H1 (cell line): ENCODE results near the gene ANKRD53. TPM values are rescaled to one million over a fixed set of nuclear protein-coding genes. Genes with fewer than 3 reads are reported as not detected.

Experiments used
- CTCF ChIA-PET: fragments of 300-600 bp; sonication (Branson Sonifier 250); formaldehyde crosslinking; loops from one replicate; lab custom pipeline; 2021; ENCODE audit not compliant: partially characterized antibody; lab: Charles Lee
- POLR2A ChIA-PET: fragments of 300-600 bp; sonication (Branson Sonifier 250); formaldehyde crosslinking; loops from one replicate; lab custom pipeline; 2021; ENCODE audit warnings: inconsistent platforms; ENCODE audit not compliant: partially characterized antibody; lab: Charles Lee
- DNase-seq, 2 experiments: peaks; one replicate each; pipeline versions ENCODE4 v3.0.0 to v3.0.0-alpha.2; 2010 to 2022; ENCODE audit warnings: low spot score in 2 of 2, low read depth in 1 of 2, mixed read lengths in 1 of 2
- FAIRE-seq: peaks from 2 replicates; lab custom pipeline; 2011; peaks lifted over from hg19 to GRCh38; lab: Jason Lieb, UNC
- H2AFZ ChIP-seq: 2 replicates; pipeline ENCODE4 v1.8.1; 2012; ENCODE audit warnings: low read length, inconsistent platforms
- H2AK5ac ChIP-seq: 2 replicates; pipeline ENCODE4 v1.6.1; 2013; ENCODE audit warnings: low read depth, low read length
- H2BK120ac ChIP-seq: replicated peaks from 2 replicates; pipeline ENCODE3; 2013; ENCODE audit warnings: low read depth, low read length, inconsistent platforms
- H2BK12ac ChIP-seq: 2 replicates; pipeline ENCODE4 v1.6.1; 2013; ENCODE audit warnings: low read depth, low read length
- H2BK15ac ChIP-seq: 2 replicates; pipeline ENCODE4 v1.6.1; 2013; ENCODE audit warnings: low read length
- H2BK20ac ChIP-seq: 2 replicates; pipeline ENCODE4 v1.6.1; 2013; ENCODE audit warnings: low read length
- H2BK5ac ChIP-seq: 2 replicates; pipeline ENCODE4 v1.6.1; 2013; ENCODE audit warnings: low read depth, low read length
- H3K14ac ChIP-seq: 2 replicates; pipeline ENCODE4 v1.6.1; 2013; ENCODE audit warnings: inconsistent platforms; ENCODE audit not compliant: insufficient read length
- H3K18ac ChIP-seq: 2 replicates; pipeline ENCODE4 v1.6.1; 2013; ENCODE audit warnings: low read length; ENCODE audit errors: extremely low read depth
- H3K23ac ChIP-seq: 2 replicates; pipeline ENCODE4 v1.6.1; 2013; ENCODE audit warnings: inconsistent platforms; ENCODE audit not compliant: insufficient read length
- H3K23me2 ChIP-seq: 2 replicates; pipeline ENCODE4 v1.6.1; 2013; ENCODE audit warnings: low read depth, low read length
- H3K27ac ChIP-seq: 2 replicates; pipeline ENCODE4 v1.6.1; 2011; ENCODE audit warnings: low read depth, low read length, inconsistent platforms
- H3K27me3 ChIP-seq, 4 experiments: replicated peaks in 1 of 4; 1 replicate in 1 of 4; 2 replicates in 3 of 4; pipeline versions ENCODE4 v1.6.1 to v1.8.1; 2011 to 2013; ENCODE audit warnings: low read length in 3 of 4, mild to moderate bottlenecking in 3 of 4, inconsistent platforms in 2 of 4, mixed read lengths in 2 of 4, moderate library complexity in 1 of 4; ENCODE audit not compliant: control insufficient read depth in 3 of 4, insufficient read depth in 3 of 4; ENCODE audit errors: extremely low read depth in 1 of 4
- H3K36me3 ChIP-seq, 4 experiments: 2 replicates each; pipeline versions ENCODE4 v1.6.1 to v1.8.1; 2011 to 2013; ENCODE audit warnings: mild to moderate bottlenecking in 4 of 4, low read length in 3 of 4, moderate library complexity in 2 of 4, control low read depth in 1 of 4, inconsistent platforms in 1 of 4; ENCODE audit not compliant: insufficient read depth in 4 of 4, control insufficient read depth in 2 of 4
- H3K4ac ChIP-seq: replicated peaks from 2 replicates; pipeline ENCODE3; 2013; ENCODE audit warnings: low read length, low read depth, mixed read lengths, inconsistent platforms; ENCODE audit not compliant: insufficient read length
- H3K4me1 ChIP-seq, 4 experiments: replicated peaks in 1 of 4; 1 replicate in 1 of 4; 2 replicates in 3 of 4; pipeline versions ENCODE4 v1.6.1 to v1.8.1; 2011 to 2013; ENCODE audit warnings: low read length in 3 of 4, inconsistent platforms in 2 of 4, mixed read lengths in 1 of 4; ENCODE audit not compliant: insufficient read depth in 4 of 4, control insufficient read depth in 3 of 4
- H3K4me2 ChIP-seq, 2 experiments: 2 replicates each; pipeline versions ENCODE4 v1.6.1 to v1.8.1; 2011 to 2013; ENCODE audit warnings: low read depth in 2 of 2, low read length in 2 of 2, control low read depth in 1 of 2, inconsistent platforms in 1 of 2, mild to moderate bottlenecking in 1 of 2; ENCODE audit not compliant: insufficient read depth in 1 of 2
- H3K4me3 ChIP-seq, 4 experiments: fragments of 200-600, 300-600 bp in 1 of 4; sonication (generic), shearing (Covaris generic), sonication (Bioruptor Twin) in 1 of 4; 2 replicates each; pipeline versions ENCODE4 v1.5.1 to v1.8.1; 2011 to 2016; ENCODE audit warnings: low read length in 4 of 4, low read depth in 3 of 4, control low read depth in 2 of 4, inconsistent platforms in 2 of 4, mild to moderate bottlenecking in 2 of 4, mixed read lengths in 1 of 4, moderate library complexity in 1 of 4; ENCODE audit not compliant: insufficient read depth in 2 of 4; ENCODE audit errors: extremely low read depth in 1 of 4
- H3K56ac ChIP-seq: replicated peaks from 2 replicates; pipeline ENCODE3; 2013; ENCODE audit warnings: low read depth, mild to moderate bottlenecking, mixed read lengths, low read length, inconsistent platforms; ENCODE audit not compliant: insufficient read length
- H3K79me1 ChIP-seq: 2 replicates; pipeline ENCODE4 v1.6.1; 2013; ENCODE audit warnings: low read depth, low read length, control low read depth
- H3K79me2 ChIP-seq, 2 experiments: 2 replicates each; pipeline versions ENCODE4 v1.6.1 to v1.8.1; 2012 to 2013; ENCODE audit warnings: low read length in 2 of 2, mild to moderate bottlenecking in 2 of 2, inconsistent platforms in 1 of 2; ENCODE audit not compliant: insufficient read depth in 2 of 2, control insufficient read depth in 1 of 2
- H3K9ac ChIP-seq, 4 experiments: replicated peaks in 1 of 4; 1 replicate in 1 of 4; 2 replicates in 3 of 4; pipeline versions ENCODE4 v1.6.1 to v1.8.1; 2011 to 2013; ENCODE audit warnings: low read depth in 3 of 4, low read length in 3 of 4, control low read depth in 2 of 4, mild to moderate bottlenecking in 2 of 4, moderate library complexity in 2 of 4, inconsistent platforms in 1 of 4; ENCODE audit errors: extremely low read depth in 1 of 4
- H3K9me3 ChIP-seq, 2 experiments: 2 replicates each; pipeline versions ENCODE4 v1.6.1 to v1.8.1; 2012 to 2013; ENCODE audit warnings: mild to moderate bottlenecking in 2 of 2, moderate library complexity in 2 of 2, control low read depth in 1 of 2, inconsistent platforms in 1 of 2, low read depth in 1 of 2, low read length in 1 of 2, mixed read lengths in 1 of 2; ENCODE audit not compliant: insufficient read depth in 2 of 2
- H4K20me1 ChIP-seq, 2 experiments: replicated peaks in 1 of 2; 2 replicates each; pipeline versions ENCODE3 to v1.8.1; 2011 to 2013; ENCODE audit warnings: inconsistent platforms in 2 of 2, low read length in 2 of 2, mild to moderate bottlenecking in 1 of 2; ENCODE audit not compliant: insufficient read depth in 2 of 2, control insufficient read depth in 1 of 2
- H4K5ac ChIP-seq: 2 replicates; pipeline ENCODE4 v1.6.1; 2013; ENCODE audit warnings: low read length, low read depth, mixed read lengths, inconsistent platforms; ENCODE audit not compliant: insufficient read length
- H4K8ac ChIP-seq: 2 replicates; pipeline ENCODE4 v1.8.0; 2013; ENCODE audit warnings: mild to moderate bottlenecking, moderate library complexity, low read length, inconsistent platforms; ENCODE audit not compliant: insufficient read depth; ENCODE audit errors: extremely low read depth
- H4K91ac ChIP-seq: replicated peaks from 2 replicates; pipeline ENCODE3; 2013; ENCODE audit warnings: low read length, mixed read lengths, inconsistent platforms; ENCODE audit not compliant: insufficient read length
- CHD2 ChIP-seq: IDR thresholded peaks from 2 replicates; pipeline ENCODE4 v1.6.1; 2012; ENCODE audit warnings: low read length, improper control_type of control experiment
- HDAC2 ChIP-seq, 2 experiments: fragments of 300-600 bp in 1 of 2; sonication (generic) in 1 of 2; IDR thresholded peaks; 2 replicates each; pipeline ENCODE4 v1.6.1; 2011 to 2012; ENCODE audit warnings: low read depth in 2 of 2, low read length in 2 of 2, mild to moderate bottlenecking in 2 of 2, moderate library complexity in 2 of 2, borderline replicate concordance in 1 of 2, inconsistent platforms in 1 of 2
- KDM1A ChIP-seq: fragments of 200-600, 300-600 bp; sonication (generic); IDR thresholded peaks from 2 replicates; pipeline ENCODE4 v1.7.1; 2016; ENCODE audit warnings: mild to moderate bottlenecking, low read length, borderline replicate concordance
- NANOG ChIP-seq: IDR thresholded peaks from 2 replicates; pipeline ENCODE4 v1.6.1; 2011; ENCODE audit warnings: low read length, low read depth, mild to moderate bottlenecking, inconsistent platforms; ENCODE audit not compliant: insufficient read depth, poor library complexity, severe bottlenecking
- SIN3A ChIP-seq, 2 experiments: IDR thresholded peaks in 1 of 2; conservative IDR thresholded peaks in 1 of 2; 2 replicates each; pipeline ENCODE4 v1.6.1; 2011 to 2012; ENCODE audit warnings: low read length in 2 of 2, improper control_type of control experiment in 1 of 2, low read depth in 1 of 2, mild to moderate bottlenecking in 1 of 2
- SP1 ChIP-seq: IDR thresholded peaks from 2 replicates; pipeline ENCODE4 v1.6.1; 2011; ENCODE audit warnings: low read depth, low read length
- SP4 ChIP-seq: IDR thresholded peaks from 2 replicates; pipeline ENCODE4 v1.6.1; 2012; ENCODE audit warnings: low read length, inconsistent platforms
- YY1 ChIP-seq: IDR thresholded peaks from 2 replicates; pipeline ENCODE4 v1.6.1; 2011; ENCODE audit warnings: low read depth, mild to moderate bottlenecking, low read length
- WGBS, 2 experiments: shearing (Covaris generic) in 1 of 2; methylation state at CpG; one replicate each; pipeline versions ENCODE4 v1.1.6 to v1.1.7; 2013 to 2015; ENCODE audit warnings: low lambda C conversion rate in 2 of 2, mixed read lengths in 2 of 2, inconsistent platforms in 1 of 2, low coverage in 1 of 2, missing lambda C conversion rate in 1 of 2; ENCODE audit not compliant: insufficient replicate concordance in 2 of 2, insufficient coverage in 1 of 2, insufficient read length in 1 of 2; ENCODE audit errors: extremely low coverage in 1 of 2, missing lambda C conversion rate in 1 of 2; 5-methylcytosine and 5-hydroxymethylcytosine counted together
- polyA plus RNA-seq, 7 experiments: library from polyadenylated mRNA; depleted of rRNA in 3 of 7; stranded (reverse) in 5 of 7; unstranded in 2 of 7; fragments of >200 nt in 5 of 7; fragments of 200-250 nt in 2 of 7; gene quantifications; 1 replicate in 5 of 7; 2 replicates in 1 of 7; 4 replicates in 1 of 7; pipeline versions ENCODE4 v1.2.1 to v1.2.3, GENCODE V29; 2011 to 2013; ENCODE audit warnings: missing spikeins in 2 of 7, mixed read lengths in 2 of 7
- total RNA-seq: library from RNA; stranded (reverse); fragmentation: NEBNext Ultra II Directional; extraction: Animal tissue kit (Norgen Biotek cat#: 25700); gene quantifications from 2 replicates; pipeline ENCODE4 v1.2.1, GENCODE V29; 2021

ANKRD53 gene
- total and polyA plus RNA-seq, 2 of the 8 experiments (the other 6 are each of a cell fraction or from before 2014, with no cell fraction given) = 0.39 to 0.70 TPM

- Histone ChIP-seq H4K20me1 (no peaks in the 10 kb centered on the region), H2BK120ac (no peak overlapping the region)
- 25% methylated on average over 8 of the region's 11 CpGs; no CpG with 5 or more reads in 1 of the 2 experiments for WGBS, 2 experiments
Observed at GRCh38 chr2:71001981-71002570, 23.6 kb downstream of the ANKRD53 start.

More at GRCh38 chr2:71001981-71002570, 23.6 kb downstream of the ANKRD53 start:
- Histone ChIP-seq H3K23ac (no peak overlapping the region), H3K79me2 (no peaks in the 10 kb centered on the region), H3K36me3 (no peaks in the 10 kb centered on the region), H2AFZ (no peak overlapping the region), H3K18ac (peak overlapping the region; percentile 83), H3K9ac (no peak overlapping the region), H4K91ac (peak overlapping the region; percentile 22), H4K5ac (no peak overlapping the region), H2BK5ac (peak overlapping the region; percentile 35; the same call in 1 of the 2 replicates), H3K14ac (no peak overlapping the region), H3K79me1 (no peaks in the 10 kb centered on the region), H3K9me3 (no peaks in the 10 kb centered on the region), H4K8ac (no peak overlapping the region), H3K27me3 (peaks cover 0 to 7% (median 0%) of the 10 kb centered on the region in 4 experiments; a peak in 4 of 7 replicates), H2AK5ac (no peak overlapping the region), H3K4ac (no peak overlapping the region), H2BK12ac (peak overlapping the region; percentile 96), H3K4me1 (peaks cover 3 to 11% (median 7%) of the 10 kb centered on the region in 4 experiments; a peak in 5 of 7 replicates), H2BK20ac (0 out of 2 replicates have a peak overlapping the region, but pooled peaks have one; percentile 55), H3K4me2 (peak overlapping the region; percentile 59 to 67), H3K56ac (no peak overlapping the region), H3K23me2 (no peaks in the 10 kb centered on the region; the same call in 1 of the 2 replicates), H3K4me3 (peak overlapping the region in 2 of 4 experiments; percentile 3 to 27; a peak in 3 of 8 replicates), H3K27ac (no peak overlapping the region), H2BK15ac (no peak overlapping the region)
- no peak for TF ChIP-seq CHD2
- no peak for TF ChIP-seq HDAC2 (IDR thresholded peaks at IDR 0.05; ENCODE audit: borderline replicate concordance in 1 of 2, low read depth in 2 of 2, low read length in 2 of 2)
- no peak for TF ChIP-seq SP1
- no peak for TF ChIP-seq SP4
- TF ChIP-seq YY1 = no peak
- TF ChIP-seq KDM1A = no peak
- peak; percentile 36 for TF ChIP-seq NANOG
- 0 out of 4 replicates have a peak, but pooled peaks of 1 of the 2 experiments have one; percentile 26 for TF ChIP-seq SIN3A (conservative IDR thresholded peaks at IDR 0.05 in 1 of 2, IDR thresholded peaks at IDR 0.05 in 1 of 2; ENCODE audit: low read depth in 1 of 2, low read length in 2 of 2)
- ChIA-PET POLR2A (interaction anchor here (1.7 to 2.1 kb wide), 2 partner anchors 17 to 66 kb away, joined by 5 to 7 read pairs; partner anchors contain the start of gene NAGK), CTCF (interaction anchor here (0.7 to 3.4 kb wide), 26 partner anchors 10 to 174 kb away, joined by 3 to 19 read pairs (median 4); partner anchors contain the start of genes ANKRD53 and MPHOSPH10)
- no peak for FAIRE-seq
- DNase-seq = peak in 1 of 2 experiments; percentile 61
